Mesothelial cell of epicardium (in vitro differentiated cells): ENCODE measurements around the gene CD300LD. TPM values are rescaled to one million over a fixed set of nuclear protein-coding genes. Genes with fewer than 3 reads are reported as not detected.
A peak's percentile ranks its signal among the peaks of the same experiment; 100 is the strongest.

Experiments used
- DNase-seq, 2 experiments: peaks; one replicate each; pipeline ENCODE4 v3.0.0; 2021; ENCODE audit warnings: low spot score in 2 of 2; ENCODE audit not compliant: unreplicated experiment in 2 of 2
- H3K27ac Mint-ChIP-seq: 2 replicates; pipeline ENCODE4 v1.8.0; 2021; ENCODE audit warnings: mixed read lengths
- H3K27me3 Mint-ChIP-seq: 2 replicates; pipeline ENCODE4 v1.8.0; 2021; ENCODE audit warnings: low read depth, mixed read lengths
- H3K36me3 Mint-ChIP-seq: 2 replicates; pipeline ENCODE4 v1.8.0; 2021; ENCODE audit warnings: mixed read lengths
- H3K4me1 Mint-ChIP-seq: 2 replicates; pipeline ENCODE4 v1.8.0; 2021; ENCODE audit warnings: mixed read lengths
- H3K4me3 Mint-ChIP-seq: 2 replicates; pipeline ENCODE4 v1.8.0; 2021; ENCODE audit warnings: mild to moderate bottlenecking, moderate library complexity, mixed read lengths
- H3K9me3 Mint-ChIP-seq: 2 replicates; pipeline ENCODE4 v1.8.0; 2021; ENCODE audit warnings: mixed read lengths
- total RNA-seq: library from RNA; stranded (reverse); gene quantifications from 3 replicates; pipeline ENCODE4 v1.2.1, GENCODE V29; 2021
- TF ChIP-seq, protein P1 (sequence below): fragments of 200-600 bp; sonication (generic); IDR thresholded peaks from one replicate; pipeline ENCODE4 v1.5.0; 2021; ENCODE audit warnings: antibody characterized with exemption; ENCODE audit not compliant: unreplicated experiment

The CD300LD gene
- total RNA-seq, 1 donor from 2014 or later, result not detected

DNA sequence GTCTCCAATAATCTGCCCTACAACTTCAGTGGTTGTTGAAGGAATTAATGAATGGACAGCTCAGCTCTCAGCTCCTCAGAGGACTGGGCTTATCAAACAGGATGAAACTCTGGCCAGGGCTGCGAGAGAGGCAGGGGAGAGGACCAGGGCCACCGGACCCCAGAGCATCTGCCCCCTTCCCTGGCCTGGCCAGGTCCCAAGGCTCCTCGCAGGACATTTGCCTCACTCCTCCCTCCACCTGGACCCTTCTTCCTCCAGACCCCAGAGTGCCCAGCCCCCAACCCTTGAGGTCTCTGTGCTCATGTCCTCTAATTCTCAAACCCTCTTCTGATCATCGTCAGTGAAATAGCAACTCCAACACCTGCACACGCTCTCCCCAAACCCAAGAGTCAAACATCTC, 49.9 kb downstream of the CD300LD start:
- TF ChIP-seq, protein P1, sequence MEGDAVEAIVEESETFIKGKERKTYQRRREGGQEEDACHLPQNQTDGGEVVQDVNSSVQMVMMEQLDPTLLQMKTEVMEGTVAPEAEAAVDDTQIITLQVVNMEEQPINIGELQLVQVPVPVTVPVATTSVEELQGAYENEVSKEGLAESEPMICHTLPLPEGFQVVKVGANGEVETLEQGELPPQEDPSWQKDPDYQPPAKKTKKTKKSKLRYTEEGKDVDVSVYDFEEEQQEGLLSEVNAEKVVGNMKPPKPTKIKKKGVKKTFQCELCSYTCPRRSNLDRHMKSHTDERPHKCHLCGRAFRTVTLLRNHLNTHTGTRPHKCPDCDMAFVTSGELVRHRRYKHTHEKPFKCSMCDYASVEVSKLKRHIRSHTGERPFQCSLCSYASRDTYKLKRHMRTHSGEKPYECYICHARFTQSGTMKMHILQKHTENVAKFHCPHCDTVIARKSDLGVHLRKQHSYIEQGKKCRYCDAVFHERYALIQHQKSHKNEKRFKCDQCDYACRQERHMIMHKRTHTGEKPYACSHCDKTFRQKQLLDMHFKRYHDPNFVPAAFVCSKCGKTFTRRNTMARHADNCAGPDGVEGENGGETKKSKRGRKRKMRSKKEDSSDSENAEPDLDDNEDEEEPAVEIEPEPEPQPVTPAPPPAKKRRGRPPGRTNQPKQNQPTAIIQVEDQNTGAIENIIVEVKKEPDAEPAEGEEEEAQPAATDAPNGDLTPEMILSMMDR, result no peak
- H3K4me1 Mint-ChIP-seq, result no peaks in the 10 kb centered on the region
- peaks cover 36% of the 10 kb centered on the region for H3K27me3 Mint-ChIP-seq
- no peaks in the 10 kb centered on the region for H3K36me3 Mint-ChIP-seq
- DNase-seq, result no peak
- H3K9me3 Mint-ChIP-seq, result no peaks in the 10 kb centered on the region
- no peak overlapping the region for H3K4me3 Mint-ChIP-seq
- no peak overlapping the region for H3K27ac Mint-ChIP-seq

DNA sequence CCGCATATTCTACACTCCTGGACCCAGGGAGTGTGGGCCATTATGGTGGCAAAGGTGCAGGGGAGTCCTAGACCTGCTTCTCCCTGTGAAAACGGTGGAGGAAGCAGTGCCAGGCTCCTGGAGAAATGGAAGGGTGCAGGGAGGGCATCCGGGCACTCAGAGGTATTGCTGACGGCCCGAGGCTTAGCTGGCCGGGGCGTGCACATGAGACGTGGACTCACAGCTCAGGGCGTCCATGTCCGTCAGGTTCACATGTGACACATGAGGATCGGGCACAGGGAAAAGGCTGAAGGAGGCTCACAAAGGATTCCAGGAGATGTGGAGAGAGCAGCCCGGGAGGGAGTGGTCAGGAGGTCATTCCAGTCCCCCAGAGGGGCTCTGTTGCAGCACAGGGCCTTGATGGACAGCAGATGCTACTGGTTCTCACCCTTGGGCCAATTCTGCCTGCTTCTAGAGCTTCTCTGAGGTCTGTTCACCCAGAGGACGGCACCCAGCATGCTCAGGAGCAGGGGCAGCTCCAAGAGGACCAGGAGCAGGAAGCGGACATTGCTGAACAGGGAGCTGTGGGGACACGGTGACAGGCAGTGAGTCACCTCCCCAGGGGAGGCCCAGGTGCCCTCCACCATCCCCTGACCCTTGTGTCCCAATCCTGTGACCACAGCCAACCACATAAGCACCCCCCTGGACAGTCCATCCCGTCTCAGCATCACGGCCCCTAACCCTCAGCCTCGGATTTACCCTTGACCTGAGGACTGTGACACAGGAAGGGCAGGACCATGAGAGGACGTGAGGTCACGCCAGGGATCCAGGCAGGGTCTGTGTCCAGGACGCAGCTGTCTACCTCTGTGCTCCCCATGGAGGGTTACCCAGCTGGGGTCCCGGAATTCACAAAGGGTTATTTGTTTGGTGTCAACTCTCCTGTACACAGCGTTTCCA, 50.6 kb downstream of the CD300LD start:
- no peaks in the 10 kb centered on the region for H3K9me3 Mint-ChIP-seq
- TF ChIP-seq, protein P1, result no peak
- H3K36me3 Mint-ChIP-seq, result no peaks in the 10 kb centered on the region
- no peak for DNase-seq
- H3K4me1 Mint-ChIP-seq, result no peaks in the 10 kb centered on the region
- H3K27me3 Mint-ChIP-seq, result peaks cover 44% of the 10 kb centered on the region
- no peak overlapping the region for H3K27ac Mint-ChIP-seq
- no peak overlapping the region for H3K4me3 Mint-ChIP-seq

DNA sequence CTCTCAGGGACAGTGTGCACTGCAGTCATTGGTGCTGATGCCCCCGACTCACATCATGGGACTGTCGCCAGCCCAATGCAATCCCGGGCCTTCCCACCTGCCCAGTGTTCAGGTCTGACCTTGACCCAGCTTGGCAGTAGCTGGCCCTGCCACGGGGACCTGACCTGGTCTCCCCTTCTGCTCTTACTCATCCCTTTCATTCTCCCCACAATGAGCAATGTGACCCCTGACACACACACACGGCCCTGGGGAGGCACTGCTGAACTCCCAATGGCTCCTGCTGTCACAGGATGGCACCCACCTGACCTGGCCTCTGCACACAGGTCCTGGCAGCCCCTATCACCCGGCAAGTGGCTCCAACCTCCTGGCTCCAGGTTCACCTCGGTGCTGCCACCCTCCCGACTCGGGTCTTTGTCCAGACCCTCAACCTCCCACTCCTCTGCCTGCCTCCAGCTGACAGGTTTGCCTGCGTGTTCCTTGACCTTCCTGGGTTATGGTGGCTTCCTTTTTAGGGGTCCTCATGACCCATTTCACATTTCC, 52.7 kb downstream of the CD300LD start:
- H3K27me3 Mint-ChIP-seq, result peaks cover 52% of the 10 kb centered on the region
- H3K36me3 Mint-ChIP-seq, result no peaks in the 10 kb centered on the region
- peaks cover 3% of the 10 kb centered on the region for H3K9me3 Mint-ChIP-seq
- TF ChIP-seq, protein P1, result no peak
- H3K4me3 Mint-ChIP-seq, result no peak overlapping the region
- H3K27ac Mint-ChIP-seq, result no peak overlapping the region
- no peak for DNase-seq
- H3K4me1 Mint-ChIP-seq, result no peaks in the 10 kb centered on the region

DNA sequence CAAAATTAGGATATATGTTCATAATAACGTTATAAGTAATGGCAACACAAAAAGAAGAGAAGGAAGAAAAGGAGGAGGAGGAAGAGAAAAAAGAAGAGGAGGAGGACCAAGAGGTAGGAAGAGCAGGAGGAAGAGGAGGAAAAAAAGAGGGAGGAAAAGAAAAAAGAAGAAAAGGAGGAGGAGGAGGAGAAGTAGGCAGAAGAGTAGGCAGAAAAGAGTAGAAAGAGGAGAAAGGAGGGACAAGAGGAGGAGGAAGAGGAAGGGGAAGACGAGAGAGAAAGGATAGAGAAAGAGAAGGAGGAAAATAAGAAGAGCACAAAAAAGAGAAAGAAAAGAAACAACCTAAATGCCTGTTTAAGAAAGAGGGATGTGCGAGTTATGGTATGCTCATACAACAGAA, 55.2 kb downstream of the CD300LD start:
- Mint-ChIP-seq H3K36me3 (no peaks in the 10 kb centered on the region), H3K9me3 (peaks cover 3% of the 10 kb centered on the region), H3K4me3 (no peak overlapping the region), H3K4me1 (no peaks in the 10 kb centered on the region), H3K27me3 (peaks cover 55% of the 10 kb centered on the region), H3K27ac (no peak overlapping the region)
- TF ChIP-seq, protein P1, result no peak
- no peak for DNase-seq

DNA sequence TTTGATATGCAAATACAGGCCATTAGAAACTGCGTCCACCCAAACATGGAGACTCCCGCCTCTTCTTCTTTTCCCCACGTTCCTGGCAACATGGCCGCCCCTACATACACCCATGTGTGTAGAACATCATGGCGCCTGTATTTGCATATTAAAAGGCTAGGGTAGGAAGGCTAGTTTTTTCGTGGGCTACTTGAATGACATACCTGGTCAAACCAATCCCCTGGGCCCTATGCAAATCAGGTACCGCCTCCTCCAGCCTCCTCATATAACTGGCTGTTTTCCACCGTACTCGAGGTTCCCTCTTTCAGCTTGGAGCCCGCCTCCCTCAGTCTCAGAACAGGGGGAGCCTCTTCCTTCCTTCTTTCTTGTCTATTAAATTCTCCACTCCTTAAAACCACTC, 60.0 kb downstream of the CD300LD start:
- no peaks in the 10 kb centered on the region for H3K36me3 Mint-ChIP-seq
- no peaks in the 10 kb centered on the region for H3K4me1 Mint-ChIP-seq
- peak; percentile 5 to 7 for DNase-seq
- no peak overlapping the region for H3K4me3 Mint-ChIP-seq
- H3K9me3 Mint-ChIP-seq, result peaks cover 3% of the 10 kb centered on the region
- TF ChIP-seq, protein P1, result no peak
- H3K27me3 Mint-ChIP-seq, result peaks cover 55% of the 10 kb centered on the region
- no peak overlapping the region for H3K27ac Mint-ChIP-seq
